GM19372 (cell line): Measurements from ENCODE around the gene MAPKAPK2.
A peak's percentile ranks its signal among the peaks of the same experiment; 100 is the strongest.

Experiments
- ATAC-seq: cut with Tn5 transposase; IDR thresholded peaks from one replicate; pipeline ENCODE4 v1.9.1; 2021; ENCODE audit warnings: mild to moderate bottlenecking, low read depth, moderate library complexity; ENCODE audit not compliant: unreplicated experiment

Gene MAPKAPK2

GRCh38 chr1:206681359-206681758 is 3.3 kb upstream of the MAPKAPK2 start:
- no peak for ATAC-seq

DNA sequence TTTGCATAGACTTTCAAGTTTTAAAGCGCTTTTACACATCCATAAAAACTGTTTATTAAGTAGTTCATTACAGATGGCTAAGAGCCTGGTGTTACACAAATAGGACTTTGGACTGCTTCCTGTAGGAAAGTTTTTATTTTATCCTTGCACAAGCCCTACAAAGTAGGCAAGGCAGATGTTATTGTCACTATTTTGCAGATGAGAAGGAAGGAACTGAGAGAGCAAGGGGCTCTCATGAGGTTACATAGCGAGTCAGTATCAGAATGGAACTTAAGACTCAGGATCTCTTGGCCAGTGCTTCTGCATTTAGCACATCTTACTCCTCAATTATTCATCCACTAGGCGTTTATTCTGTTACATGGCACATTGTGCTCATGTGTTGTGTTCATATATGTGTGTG is 2.6 kb upstream of the MAPKAPK2 start:
- ATAC-seq: no peak

GRCh38 chr1:206683313-206683712 is 1.4 kb upstream of the MAPKAPK2 start:
- no peak for ATAC-seq

DNA sequence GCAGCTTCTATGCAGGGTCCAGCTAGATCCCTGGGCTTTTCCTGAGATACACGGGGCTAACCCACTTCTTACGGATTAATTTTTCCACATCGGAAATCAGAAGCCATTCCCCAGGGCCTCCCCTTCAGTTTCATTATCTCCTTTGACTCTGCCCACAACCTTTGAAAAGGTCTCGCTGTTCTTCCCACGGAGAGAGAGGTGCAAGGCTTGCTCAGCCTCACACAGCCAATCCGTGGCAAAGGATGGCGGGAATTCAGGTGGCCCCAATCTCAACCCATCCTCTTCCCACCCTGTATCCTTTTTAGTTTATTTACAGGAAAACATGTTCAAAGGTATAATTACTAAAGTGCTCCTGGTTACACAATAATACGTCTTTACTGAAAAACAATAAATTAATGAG is 702 bp upstream of the MAPKAPK2 start:
- no peak for ATAC-seq

- peak; percentile 34 for ATAC-seq
Measured at GRCh38 chr1:206685334-206685768, 646 bp downstream of the MAPKAPK2 start.

DNA sequence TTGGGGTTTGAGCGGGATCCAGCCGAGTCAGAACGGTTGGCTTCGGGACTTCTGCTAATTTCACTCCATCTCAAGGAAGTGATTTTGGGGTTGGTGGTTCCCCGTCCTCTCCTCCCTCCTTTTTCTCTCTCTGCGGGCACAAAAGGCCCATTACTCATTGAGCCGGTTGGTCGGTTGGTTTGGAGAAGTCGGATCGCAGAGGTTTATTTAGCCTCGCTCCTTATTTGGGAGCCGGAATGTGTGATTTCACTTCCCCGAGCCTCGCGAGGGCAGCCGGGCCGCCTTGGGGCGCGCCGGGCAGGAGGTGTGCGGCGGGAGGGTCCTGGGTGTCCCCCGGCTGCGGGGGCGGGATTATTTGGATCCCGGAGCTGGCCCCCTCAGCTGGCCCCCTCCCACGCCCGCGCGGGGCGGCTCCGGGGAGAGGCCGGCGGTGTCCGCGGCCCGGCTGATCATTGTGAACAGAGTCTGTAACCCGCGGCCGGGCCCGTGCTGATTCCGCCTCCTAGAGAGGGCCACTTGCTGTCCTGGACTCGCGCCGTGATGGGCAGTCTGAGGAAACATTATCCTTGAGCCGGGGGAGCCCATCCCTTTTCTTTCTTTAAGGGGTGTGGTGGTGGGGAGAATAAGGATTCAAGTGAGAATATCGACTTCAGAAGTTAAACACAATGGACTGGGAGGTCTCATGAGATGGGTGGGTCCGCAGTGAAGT is 1.2 kb downstream of the MAPKAPK2 start:
- ATAC-seq: peak; percentile 19

GRCh38 chr1:206686478-206687249 is 2.0 kb downstream of the MAPKAPK2 start:
- no peak for ATAC-seq

DNA sequence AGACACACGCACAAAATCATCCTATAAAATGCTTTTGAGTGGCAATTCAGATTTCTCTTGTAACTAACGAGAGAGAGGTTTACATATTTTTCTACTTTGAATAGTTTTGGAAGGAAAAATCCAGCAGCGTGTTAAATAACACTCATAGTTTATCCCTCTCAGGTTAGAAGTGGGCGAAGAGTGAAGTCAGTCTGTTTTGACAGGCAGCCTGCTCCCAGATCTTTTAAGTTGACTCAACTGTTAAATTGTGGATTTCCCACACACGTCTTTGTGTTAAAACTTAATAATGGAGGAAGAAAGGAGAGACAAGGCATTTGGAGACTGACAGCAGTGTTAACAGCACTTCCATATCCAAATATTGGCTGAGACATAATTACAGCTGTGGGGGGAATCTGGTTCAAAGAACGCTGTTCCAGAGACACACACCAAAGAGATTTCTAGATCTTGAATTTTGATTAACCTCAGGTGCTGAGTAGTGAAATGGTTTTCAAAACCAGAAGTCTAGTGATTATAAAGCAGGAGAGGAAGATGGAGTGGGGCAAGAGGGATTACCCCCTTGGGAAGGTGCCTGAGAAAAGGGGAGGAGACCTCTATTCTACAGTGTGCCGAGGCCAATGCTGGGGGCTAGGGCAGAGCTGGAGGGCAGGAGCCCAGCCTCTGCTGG is 2.7 kb downstream of the MAPKAPK2 start:
- ATAC-seq: no peak

- ATAC-seq: no peak
Measured at GRCh38 chr1:206687915-206688442, 3.3 kb downstream of the MAPKAPK2 start.

GRCh38 chr1:206690516-206690915 is 5.8 kb downstream of the MAPKAPK2 start:
- no peak for ATAC-seq

DNA sequence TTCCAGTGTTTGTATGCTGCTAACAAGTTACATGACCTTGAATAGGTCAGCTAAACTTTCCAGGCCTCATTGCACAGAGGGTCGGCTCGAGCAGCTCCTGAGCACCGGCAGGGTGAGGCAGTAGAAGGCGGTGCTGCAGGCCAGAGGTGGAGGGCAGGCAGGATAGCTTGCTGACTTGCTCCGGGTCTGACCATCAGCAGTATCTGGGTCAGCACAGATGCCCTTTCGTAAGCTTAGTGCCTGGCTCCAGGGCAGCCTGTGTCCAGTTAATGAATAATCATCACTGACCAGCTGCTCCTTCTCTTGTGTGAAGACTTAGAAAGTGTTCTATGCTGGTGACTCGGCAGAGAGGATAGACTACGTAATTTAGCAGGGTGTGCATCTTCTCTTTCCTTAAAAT is 6.9 kb downstream of the MAPKAPK2 start:
- ATAC-seq: no peak

- no peak for ATAC-seq
Measured at GRCh38 chr1:206693029-206693428, 8.3 kb downstream of the MAPKAPK2 start.

DNA sequence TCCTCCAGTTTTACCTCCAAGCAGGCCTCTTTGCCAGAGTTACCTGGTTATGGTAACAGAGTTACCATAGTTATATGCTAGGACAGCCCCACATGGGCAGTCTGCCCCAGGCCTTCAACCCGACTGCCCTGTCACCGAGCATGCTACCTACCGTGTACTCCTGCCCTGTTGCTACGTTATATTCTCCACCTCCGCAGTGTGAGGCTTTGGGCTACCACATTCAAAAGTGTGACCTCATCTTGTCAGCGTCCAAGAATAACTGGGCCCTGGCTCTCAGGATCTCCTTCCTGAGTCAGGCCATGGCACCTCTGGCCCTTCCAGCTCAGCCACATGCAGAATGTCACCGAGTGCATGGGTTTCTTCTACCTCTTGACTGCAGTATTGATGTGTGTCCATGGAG is 8.9 kb downstream of the MAPKAPK2 start:
- ATAC-seq: no peak

DNA sequence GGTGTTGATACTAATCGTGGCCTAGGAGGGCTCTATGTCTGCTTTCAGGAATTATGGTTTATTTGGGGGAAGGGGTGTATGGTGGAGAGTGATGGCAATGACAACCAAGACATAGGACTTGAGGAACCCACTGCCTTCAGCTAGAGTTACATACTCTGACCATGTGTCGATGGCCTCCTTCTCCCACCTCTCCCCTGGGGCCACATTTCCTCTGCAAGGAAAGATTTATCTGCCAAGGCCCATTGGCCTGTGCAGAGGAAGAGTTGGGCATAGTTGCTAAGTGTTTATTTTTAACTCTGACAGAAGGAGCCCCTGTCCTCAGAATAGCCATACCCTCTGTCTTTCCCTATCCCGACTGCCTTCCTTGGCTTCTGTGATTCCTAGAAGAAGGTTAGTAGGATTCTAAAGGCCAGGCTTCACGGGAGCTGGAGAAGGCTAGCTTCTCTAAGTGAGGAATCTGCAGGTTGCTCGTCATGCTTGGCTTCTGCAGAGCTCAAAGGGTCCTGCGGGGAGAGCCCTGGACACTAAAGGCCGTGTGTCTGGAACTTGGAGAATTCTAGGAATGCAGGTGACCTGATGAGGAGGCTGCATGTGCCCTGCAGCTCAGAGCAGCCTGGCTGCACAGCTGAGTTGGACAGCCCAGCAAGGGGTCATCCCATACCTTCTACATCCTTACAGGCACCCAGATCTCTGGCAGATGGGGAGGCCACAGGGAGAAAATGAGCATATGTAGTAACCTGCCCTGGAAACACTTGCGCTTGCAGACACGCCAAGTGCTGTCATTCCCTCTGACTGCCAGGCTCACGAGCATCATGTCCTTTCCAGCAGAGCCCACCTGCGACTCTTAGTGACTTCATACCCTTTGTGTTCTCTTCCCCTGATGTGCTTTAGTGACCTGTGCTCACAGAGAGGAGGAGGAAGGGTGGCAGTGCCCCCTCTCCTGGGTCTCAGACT is 9.7 kb downstream of the MAPKAPK2 start:
- ATAC-seq: no peak

- ATAC-seq: no peak
Measured at GRCh38 chr1:206695733-206696132, 11.0 kb downstream of the MAPKAPK2 start.

DNA sequence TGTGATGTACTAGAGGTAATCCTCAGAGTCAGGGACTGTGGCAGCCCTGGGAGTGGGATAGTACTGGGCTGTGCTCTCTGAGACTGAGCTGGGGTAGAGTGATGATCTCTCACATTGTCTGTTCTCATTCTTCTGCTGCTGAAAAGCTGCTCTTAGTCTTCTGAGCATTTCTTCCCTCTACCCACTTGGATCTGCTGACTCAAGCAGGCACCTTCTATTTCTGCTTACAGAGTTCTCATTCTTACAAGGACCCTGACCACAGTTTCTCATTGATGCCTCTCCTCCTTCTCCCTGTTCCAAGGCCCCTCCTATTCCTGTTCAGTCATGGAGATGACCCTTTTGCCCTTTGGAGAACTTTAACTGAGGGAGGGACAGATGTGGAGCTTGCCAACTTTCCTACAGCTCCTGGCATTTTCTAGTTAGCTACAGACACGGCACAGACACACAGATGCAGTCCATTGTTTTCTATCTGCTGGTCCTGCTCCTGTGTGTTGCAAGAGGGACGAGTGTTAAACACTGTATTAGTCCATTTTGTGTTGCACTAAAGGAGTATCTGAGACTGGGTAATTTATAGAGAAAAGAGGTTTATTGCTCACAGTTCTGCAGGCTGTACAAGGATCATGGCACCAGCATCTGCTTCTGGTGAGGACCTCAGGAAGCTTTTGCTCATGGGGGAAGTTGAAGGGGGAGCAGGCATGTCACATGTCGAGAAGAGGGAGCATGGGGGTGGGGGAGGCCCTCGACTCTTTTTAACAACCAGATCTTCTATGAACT is 12.3 kb downstream of the MAPKAPK2 start:
- no peak for ATAC-seq

GRCh38 chr1:206698011-206698410 is 13.3 kb downstream of the MAPKAPK2 start:
- ATAC-seq: no peak

DNA sequence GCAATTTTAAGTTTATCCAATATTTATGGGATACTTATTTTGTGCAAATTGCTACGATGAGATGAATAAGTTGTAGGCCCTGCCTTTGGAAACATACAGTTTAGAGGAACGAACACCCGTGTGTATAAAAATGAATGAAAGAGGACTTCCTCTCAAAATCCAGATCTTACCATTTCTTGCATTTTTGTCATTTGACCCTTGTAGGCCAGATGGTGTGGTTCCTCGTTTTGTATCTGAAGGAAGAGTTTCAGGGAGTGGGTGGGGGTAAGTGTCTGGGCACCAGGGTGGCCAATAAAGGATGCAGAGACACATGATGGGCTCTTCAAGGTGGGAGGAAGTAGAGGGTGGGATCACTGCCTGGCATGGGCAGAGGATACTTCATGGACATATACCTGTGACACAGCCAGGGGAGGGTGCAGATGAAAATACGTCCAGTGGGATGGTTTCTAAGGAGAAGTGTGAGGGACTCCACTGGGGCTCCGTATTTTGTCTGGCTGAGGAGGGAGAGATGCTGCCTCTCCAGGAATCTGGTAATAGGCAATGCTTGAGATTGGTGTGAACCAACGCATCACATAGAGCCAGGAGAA is 14.4 kb downstream of the MAPKAPK2 start:
- no peak for ATAC-seq

GRCh38 chr1:206699626-206700025 is 14.9 kb downstream of the MAPKAPK2 start:
- no peak for ATAC-seq
